ENCODE measurements around the gene LMBR1. TPM values are rescaled to one million over a fixed set of nuclear protein-coding genes. Genes with fewer than 3 reads are reported as not detected.

Gene LMBR1
- total and polyA plus RNA-seq, 2 experiments from 2014 or later = 21.8 to 26.7 TPM

- no peak overlapping the region for H3K4me3 ChIP-seq
- H3K9me3 ChIP-seq (ENCODE audit: low read depth) = no peaks in the 10 kb centered on the region
- no peaks in the 10 kb centered on the region for H3K27me3 ChIP-seq (replicated peaks; ENCODE audit: insufficient read depth)
- H3K36me3 ChIP-seq (ENCODE audit: low read depth) = no peaks in the 10 kb centered on the region
- 66 to 69% methylated on average over 13 of the region's 13 CpGs for WGBS, 2 experiments (ENCODE audit: low coverage in 1 of 2, low lambda C conversion rate in 2 of 2, missing lambda C conversion rate in 2 of 2)
- H3K9ac ChIP-seq = no peak overlapping the region
- H4K20me1 ChIP-seq (ENCODE audit: insufficient read depth) = no peaks in the 10 kb centered on the region
- H3K27ac ChIP-seq = no peak overlapping the region
- H3K4me2 ChIP-seq (ENCODE audit: unreplicated experiment) = no peak overlapping the region
- no peaks in the 10 kb centered on the region for H3K9me2 ChIP-seq (ENCODE audit: insufficient read depth)
- peaks cover 19% of the 10 kb centered on the region for H3K79me2 ChIP-seq (ENCODE audit: insufficient read depth)
- TF ChIP-seq EZH2phosphoT487 (IDR thresholded peaks at IDR 0.05; ENCODE audit: insufficient read depth, low read depth) (no peak), EZH2 (IDR thresholded peaks at IDR 0.05; ENCODE audit: insufficient read depth, poor library complexity, severe bottlenecking) (no peak)
- peaks cover 7% of the 10 kb centered on the region; the same call in 1 of the 2 replicates for H3K4me1 ChIP-seq (ENCODE audit: insufficient read depth)
- DNase-seq = no peak
- in situ Hi-C loops (cut with MboI) = no loop called here
- H3F3A ChIP-seq (ENCODE audit: insufficient read depth) = no peaks in the 10 kb centered on the region
- H2AFZ ChIP-seq = no peak overlapping the region
Observed at GRCh38 chr7:156642306-156643045, 250.5 kb downstream of the LMBR1 start.

DNA sequence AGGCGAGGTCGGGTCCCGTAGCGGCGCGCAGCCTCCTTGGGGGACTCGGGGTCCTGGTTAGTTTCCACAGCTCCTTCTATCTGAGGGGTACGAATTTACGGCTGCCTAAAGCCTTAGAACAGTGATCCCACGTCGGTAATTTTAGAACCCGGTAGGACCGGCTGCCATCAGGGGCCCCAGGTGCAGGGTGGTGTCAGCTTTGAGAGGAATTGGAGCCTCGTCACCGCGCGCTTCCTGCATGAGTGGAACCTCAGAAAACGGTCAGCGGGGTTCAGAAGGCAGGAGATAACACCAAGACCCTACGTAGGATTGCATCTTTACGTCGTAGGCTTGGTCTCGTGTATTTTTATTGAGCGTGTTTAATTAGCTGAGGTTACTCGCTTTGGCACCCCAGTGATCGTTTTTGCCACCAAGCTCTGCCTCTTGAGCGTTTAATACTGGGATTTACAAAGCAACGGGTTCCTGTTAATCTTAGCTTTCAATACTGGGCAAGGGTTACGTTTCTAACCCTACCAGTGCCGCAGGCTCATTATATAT, 252.0 kb downstream of the LMBR1 start:
- 6 to 7% methylated on average over 30 of the region's 30 CpGs for WGBS, 2 experiments (ENCODE audit: low coverage in 1 of 2, low lambda C conversion rate in 2 of 2, missing lambda C conversion rate in 2 of 2)
- peak overlapping the region; percentile 72 for H3K27ac ChIP-seq
- no peaks in the 10 kb centered on the region for H3K9me2 ChIP-seq (ENCODE audit: insufficient read depth)
- H3K4me1 ChIP-seq (ENCODE audit: insufficient read depth) = peaks cover 7% of the 10 kb centered on the region; the same call in 1 of the 2 replicates
- peaks cover 19% of the 10 kb centered on the region for H3K79me2 ChIP-seq (ENCODE audit: insufficient read depth)
- peak overlapping the region; percentile 97 for H2AFZ ChIP-seq
- peak; percentile 78 for DNase-seq
- no peaks in the 10 kb centered on the region for H4K20me1 ChIP-seq (ENCODE audit: insufficient read depth)
- no peaks in the 10 kb centered on the region for H3K9me3 ChIP-seq (ENCODE audit: low read depth)
- in situ Hi-C loops (cut with MboI) = no loop called here
- no peaks in the 10 kb centered on the region for H3K27me3 ChIP-seq (replicated peaks; ENCODE audit: insufficient read depth)
- TF ChIP-seq EZH2phosphoT487 (IDR thresholded peaks at IDR 0.05; ENCODE audit: insufficient read depth, low read depth) = no peak
- H3K9ac ChIP-seq = peak overlapping the region; percentile 87
- no peaks in the 10 kb centered on the region for H3F3A ChIP-seq (ENCODE audit: insufficient read depth)
- peak overlapping the region; percentile 86 for H3K4me3 ChIP-seq
- H3K4me2 ChIP-seq (ENCODE audit: unreplicated experiment) = peak overlapping the region; percentile 81
- no peaks in the 10 kb centered on the region for H3K36me3 ChIP-seq (ENCODE audit: low read depth)

- Histone ChIP-seq H3K27me3 (replicated peaks; ENCODE audit: insufficient read depth) (no peaks in the 10 kb centered on the region), H4K20me1 (ENCODE audit: insufficient read depth) (no peaks in the 10 kb centered on the region), H3K9me2 (ENCODE audit: insufficient read depth) (no peaks in the 10 kb centered on the region), H3K36me3 (ENCODE audit: low read depth) (no peaks in the 10 kb centered on the region), H3K9ac (peak within 1 kb of the TSS; percentile 87), H2AFZ (peak within 1 kb of the TSS; percentile 97), H3K4me2 (ENCODE audit: unreplicated experiment) (peak within 1 kb of the TSS; percentile 84), H3K4me1 (ENCODE audit: insufficient read depth) (peaks cover 7% of the 10 kb centered on the region; the same call in 1 of the 2 replicates), H3F3A (ENCODE audit: insufficient read depth) (no peaks in the 10 kb centered on the region), H3K79me2 (ENCODE audit: insufficient read depth) (peaks cover 19% of the 10 kb centered on the region), H3K27ac (peak within 1 kb of the TSS; percentile 72), H3K4me3 (peak within 1 kb of the TSS; percentile 86), H3K9me3 (ENCODE audit: low read depth) (no peaks in the 10 kb centered on the region)
- WGBS, 2 experiments (ENCODE audit: low coverage in 1 of 2, low lambda C conversion rate in 2 of 2, missing lambda C conversion rate in 2 of 2) = 1 to 2% methylated on average over 51 to 67 of the region's 85 CpGs
- in situ Hi-C loops (cut with MboI) = no loop called here
- DNase-seq = peak; percentile 95
- TF ChIP-seq EZH2phosphoT487 (IDR thresholded peaks at IDR 0.05; ENCODE audit: insufficient read depth, low read depth) (no peak), EZH2 (IDR thresholded peaks at IDR 0.05; ENCODE audit: insufficient read depth, poor library complexity, severe bottlenecking) (no peak)
Observed at GRCh38 chr7:156640257-156640948, 252.6 kb downstream of the LMBR1 start, which contains the start of gene RNF32. RNF32 (plus strand) TSS chr7:156640774; CDS start chr7:156643878, 3,104 bp downstream.

DNA sequence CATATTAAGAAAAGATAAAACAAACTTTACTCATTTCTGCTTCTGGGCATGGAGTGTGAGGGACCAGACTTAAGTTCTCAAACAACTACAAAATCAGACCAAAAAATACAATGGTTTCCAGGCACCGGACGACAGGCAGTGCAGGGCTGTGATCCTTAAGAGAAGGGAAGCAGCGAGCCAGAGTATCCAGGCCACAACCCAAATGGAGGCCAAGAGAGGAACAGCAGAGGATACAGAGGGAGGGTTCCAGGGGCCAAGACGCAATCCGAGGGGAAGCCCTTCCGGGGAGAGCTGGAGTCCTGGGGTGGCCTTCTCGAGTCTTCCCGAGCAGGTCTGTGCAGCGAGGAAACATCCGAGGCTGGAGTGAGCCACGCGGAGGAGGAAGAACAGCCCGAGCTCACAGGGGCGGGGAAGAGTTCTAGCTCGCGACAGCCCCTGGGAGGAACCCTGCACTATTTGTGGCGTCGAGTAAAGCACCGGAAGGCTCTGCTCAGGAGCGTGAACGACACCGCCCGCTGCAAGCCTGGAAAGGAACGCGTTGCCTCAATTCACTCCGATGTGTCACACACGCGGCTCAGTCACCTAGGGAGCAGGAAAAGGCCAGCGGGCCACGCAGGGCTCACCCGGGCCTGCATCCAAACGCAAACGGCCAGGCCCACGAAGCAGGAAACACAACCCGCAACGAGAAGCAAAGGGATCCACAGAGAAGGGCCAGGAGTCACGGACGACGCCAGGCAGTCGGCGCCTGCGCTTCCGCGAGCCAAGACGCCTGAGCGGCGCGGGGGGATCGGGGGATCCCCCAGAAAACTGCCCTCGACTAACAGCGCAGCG, 253.3 kb downstream of the LMBR1 start:
- H3K9ac ChIP-seq = peak overlapping the region; percentile 73
- TF ChIP-seq EZH2 (IDR thresholded peaks at IDR 0.05; ENCODE audit: insufficient read depth, poor library complexity, severe bottlenecking) (no peak), EZH2phosphoT487 (IDR thresholded peaks at IDR 0.05; ENCODE audit: insufficient read depth, low read depth) (no peak)
- DNase-seq = peak; percentile 44
- no peaks in the 10 kb centered on the region for H3K9me3 ChIP-seq (ENCODE audit: low read depth)
- no peaks in the 10 kb centered on the region for H3K27me3 ChIP-seq (replicated peaks; ENCODE audit: insufficient read depth)
- no peaks in the 10 kb centered on the region for H4K20me1 ChIP-seq (ENCODE audit: insufficient read depth)
- H2AFZ ChIP-seq = peak overlapping the region; percentile 97
- no peak overlapping the region for H3K27ac ChIP-seq
- no peaks in the 10 kb centered on the region for H3K9me2 ChIP-seq (ENCODE audit: insufficient read depth)
- peaks cover 19% of the 10 kb centered on the region for H3K79me2 ChIP-seq (ENCODE audit: insufficient read depth)
- in situ Hi-C loops (cut with MboI) = no loop called here
- H3K36me3 ChIP-seq (ENCODE audit: low read depth) = no peaks in the 10 kb centered on the region
- H3K4me1 ChIP-seq (ENCODE audit: insufficient read depth) = peaks cover 7% of the 10 kb centered on the region; the same call in 1 of the 2 replicates
- H3K4me3 ChIP-seq = peak overlapping the region; percentile 86
- peak overlapping the region; percentile 84 for H3K4me2 ChIP-seq (ENCODE audit: unreplicated experiment)
- WGBS, 2 experiments (ENCODE audit: low coverage in 1 of 2, low lambda C conversion rate in 2 of 2, missing lambda C conversion rate in 2 of 2) = 40 to 49% methylated on average over 49 to 51 of the region's 52 CpGs
- no peaks in the 10 kb centered on the region for H3F3A ChIP-seq (ENCODE audit: insufficient read depth)

Measured in GM23248 (cell line).